ENCODE results near the gene SNCB.

The SNCB gene

DNA sequence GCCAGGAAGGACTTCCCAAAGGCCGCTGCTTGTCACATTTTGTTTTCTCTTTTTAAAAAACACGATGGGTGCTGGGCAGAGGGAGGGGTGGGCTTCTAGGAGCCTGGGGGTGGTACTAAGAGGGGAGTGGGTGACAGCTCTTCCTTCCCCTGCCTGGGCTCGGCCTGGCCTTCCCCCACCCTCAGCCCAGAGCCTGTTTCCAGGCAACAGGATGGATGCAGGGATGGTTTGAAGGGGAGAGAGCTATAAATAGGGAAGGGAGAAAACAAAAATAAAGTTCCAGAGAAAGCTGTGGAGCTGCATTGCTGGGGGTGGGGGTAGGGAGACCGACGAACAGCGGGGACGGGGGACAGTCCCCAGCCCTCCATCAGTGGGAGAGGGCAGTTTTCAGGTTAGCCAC, 13.8 kb downstream of the SNCB start:
- TF ChIP-seq, protein P1, sequence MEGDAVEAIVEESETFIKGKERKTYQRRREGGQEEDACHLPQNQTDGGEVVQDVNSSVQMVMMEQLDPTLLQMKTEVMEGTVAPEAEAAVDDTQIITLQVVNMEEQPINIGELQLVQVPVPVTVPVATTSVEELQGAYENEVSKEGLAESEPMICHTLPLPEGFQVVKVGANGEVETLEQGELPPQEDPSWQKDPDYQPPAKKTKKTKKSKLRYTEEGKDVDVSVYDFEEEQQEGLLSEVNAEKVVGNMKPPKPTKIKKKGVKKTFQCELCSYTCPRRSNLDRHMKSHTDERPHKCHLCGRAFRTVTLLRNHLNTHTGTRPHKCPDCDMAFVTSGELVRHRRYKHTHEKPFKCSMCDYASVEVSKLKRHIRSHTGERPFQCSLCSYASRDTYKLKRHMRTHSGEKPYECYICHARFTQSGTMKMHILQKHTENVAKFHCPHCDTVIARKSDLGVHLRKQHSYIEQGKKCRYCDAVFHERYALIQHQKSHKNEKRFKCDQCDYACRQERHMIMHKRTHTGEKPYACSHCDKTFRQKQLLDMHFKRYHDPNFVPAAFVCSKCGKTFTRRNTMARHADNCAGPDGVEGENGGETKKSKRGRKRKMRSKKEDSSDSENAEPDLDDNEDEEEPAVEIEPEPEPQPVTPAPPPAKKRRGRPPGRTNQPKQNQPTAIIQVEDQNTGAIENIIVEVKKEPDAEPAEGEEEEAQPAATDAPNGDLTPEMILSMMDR (IDR thresholded peaks at IDR 0.05), result no peak
- Histone ChIP-seq H3K4me1 (ENCODE audit: control insufficient read depth in 1 of 2, insufficient read depth in 1 of 2, low read depth in 1 of 2, low read length in 1 of 2) (peaks cover 0 to 12% of the 10 kb centered on the region in 2 experiments), H3K36me3 (no peaks in the 10 kb centered on the region), H3K4me3 (ENCODE audit: low read depth in 1 of 2, low read length in 1 of 2) (no peak overlapping the region), H3K27me3 (peaks cover 99% of the 10 kb centered on the region), H3K9me3 (no peaks in the 10 kb centered on the region), H3K27ac (no peak overlapping the region)

DNA sequence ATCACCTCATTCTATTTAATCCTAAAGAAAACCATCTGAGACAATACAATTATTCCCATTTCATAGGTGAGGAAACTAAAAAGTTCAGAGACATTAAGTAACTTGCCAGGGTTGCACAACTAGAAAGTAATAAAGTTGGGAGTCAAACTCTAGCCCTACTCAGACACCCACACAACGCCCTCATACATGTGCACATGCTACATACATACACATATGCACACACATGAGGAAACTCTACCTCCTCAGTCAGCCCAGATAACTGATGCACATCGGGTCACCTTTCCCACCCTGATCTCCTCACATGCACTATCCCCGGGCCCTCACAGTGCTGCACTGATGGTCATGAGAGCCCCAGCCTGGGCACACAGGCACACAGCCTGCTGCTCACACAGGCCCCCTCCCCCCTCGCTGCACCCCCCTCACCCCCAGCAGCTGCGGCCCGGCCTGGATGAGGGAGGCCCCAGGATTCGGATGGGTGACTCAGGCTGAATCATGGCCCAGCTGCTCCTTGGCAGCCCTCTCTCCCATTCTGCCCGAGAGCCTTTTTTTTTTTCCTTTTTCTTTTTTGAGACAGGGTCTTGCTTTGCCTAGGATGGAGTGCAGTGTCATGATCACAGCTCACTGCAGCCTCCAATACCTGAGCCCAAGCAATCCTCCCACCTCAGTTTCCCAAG, 15.4 kb downstream of the SNCB start:
- Histone ChIP-seq H3K27ac (no peak overlapping the region), H3K4me3 (ENCODE audit: low read depth in 1 of 2, low read length in 1 of 2) (no peak overlapping the region), H3K27me3 (peaks cover 99% of the 10 kb centered on the region), H3K4me1 (ENCODE audit: control insufficient read depth in 1 of 2, insufficient read depth in 1 of 2, low read depth in 1 of 2, low read length in 1 of 2) (peaks cover 0 to 16% of the 10 kb centered on the region in 2 experiments), H3K9me3 (no peaks in the 10 kb centered on the region), H3K36me3 (no peaks in the 10 kb centered on the region)
- TF ChIP-seq, protein P1 (IDR thresholded peaks at IDR 0.05), result no peak

DNA sequence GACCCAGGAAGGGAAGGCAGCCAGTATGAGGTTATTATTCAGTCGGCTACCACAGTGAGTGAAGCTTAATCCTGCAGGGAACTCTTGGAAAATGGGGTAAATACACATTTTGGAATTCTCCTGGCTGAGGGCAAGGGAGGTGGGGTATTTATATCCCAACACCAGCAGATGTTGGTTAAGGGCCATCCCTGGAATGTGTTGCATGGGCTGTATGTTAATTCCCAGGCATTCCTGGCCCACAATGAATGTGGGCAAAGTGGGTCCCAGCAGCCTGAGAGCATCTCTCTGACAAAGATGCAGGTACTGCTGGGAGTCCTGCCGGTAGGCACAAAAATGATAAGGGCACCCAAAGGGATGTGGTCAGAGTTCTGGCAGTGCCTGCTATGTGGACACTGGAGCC, 17.5 kb downstream of the SNCB start:
- TF ChIP-seq, protein P1 (IDR thresholded peaks at IDR 0.05), result no peak
- Histone ChIP-seq H3K4me3 (ENCODE audit: low read depth in 1 of 2, low read length in 1 of 2) (no peak overlapping the region), H3K36me3 (no peaks in the 10 kb centered on the region), H3K27ac (no peak overlapping the region), H3K4me1 (ENCODE audit: control insufficient read depth in 1 of 2, insufficient read depth in 1 of 2, low read depth in 1 of 2, low read length in 1 of 2) (peaks cover 0 to 10% of the 10 kb centered on the region in 2 experiments), H3K9me3 (no peaks in the 10 kb centered on the region), H3K27me3 (peaks cover 99% of the 10 kb centered on the region)

DNA sequence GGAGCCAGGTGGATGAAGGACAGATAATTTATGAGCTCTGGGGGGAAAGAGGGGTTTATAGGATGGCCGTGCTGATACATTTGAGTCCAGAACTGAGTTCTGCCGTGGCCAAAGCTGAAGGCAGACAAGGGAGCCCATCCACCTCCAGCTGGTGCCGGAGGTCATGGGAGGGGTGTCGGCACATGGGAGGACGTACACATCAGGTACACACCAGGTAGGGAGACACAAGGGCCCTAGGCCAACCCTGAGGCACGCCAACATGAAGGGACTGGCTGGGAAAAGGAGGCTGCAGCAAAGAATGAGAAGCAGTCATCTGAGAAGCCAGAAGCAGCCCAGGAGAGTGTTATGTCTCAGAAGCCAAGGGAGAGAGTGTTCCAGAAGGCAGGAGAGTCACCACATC, 18.3 kb downstream of the SNCB start:
- Histone ChIP-seq H3K27me3 (peaks cover 99% of the 10 kb centered on the region), H3K9me3 (no peaks in the 10 kb centered on the region), H3K4me1 (ENCODE audit: control insufficient read depth in 1 of 2, insufficient read depth in 1 of 2, low read depth in 1 of 2, low read length in 1 of 2) (peaks cover 0 to 10% of the 10 kb centered on the region in 2 experiments), H3K36me3 (no peaks in the 10 kb centered on the region), H3K27ac (no peak overlapping the region), H3K4me3 (ENCODE audit: low read depth in 1 of 2, low read length in 1 of 2) (no peak overlapping the region)
- TF ChIP-seq, protein P1 (IDR thresholded peaks at IDR 0.05), result no peak

DNA sequence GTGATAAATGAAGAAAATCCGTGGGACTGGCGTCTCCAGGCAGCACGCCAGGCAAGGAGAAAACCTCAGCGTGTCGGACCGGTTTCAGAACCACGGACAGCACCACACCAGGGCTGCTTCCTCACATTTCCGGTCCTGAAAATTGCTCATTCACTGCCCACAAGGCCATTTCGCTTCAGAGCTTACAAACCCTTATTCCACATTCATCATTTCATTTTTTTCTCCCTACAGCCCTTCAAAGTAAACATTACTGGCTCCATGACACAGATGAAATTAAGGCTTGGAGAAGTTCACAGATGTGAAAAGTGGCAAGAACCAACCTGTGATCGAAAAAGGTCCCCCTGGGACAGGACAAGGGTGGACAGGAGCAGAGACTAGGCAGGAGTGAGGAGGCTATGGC, 18.9 kb downstream of the SNCB start:
- peaks cover 99% of the 10 kb centered on the region for H3K27me3 ChIP-seq
- peaks cover 0 to 10% of the 10 kb centered on the region in 2 experiments for H3K4me1 ChIP-seq (ENCODE audit: control insufficient read depth in 1 of 2, insufficient read depth in 1 of 2, low read depth in 1 of 2, low read length in 1 of 2)
- H3K4me3 ChIP-seq (ENCODE audit: low read depth in 1 of 2, low read length in 1 of 2), result no peak overlapping the region
- no peak overlapping the region for H3K27ac ChIP-seq
- no peaks in the 10 kb centered on the region for H3K36me3 ChIP-seq
- TF ChIP-seq, protein P1 (IDR thresholded peaks at IDR 0.05), result no peak
- H3K9me3 ChIP-seq, result no peaks in the 10 kb centered on the region

Data from neutrophil (primary cell).